NCI-H748 (cell line): ENCODE measurements around the gene MYBPC2.
"Not testable (repeated sequence)": the region's sequence is repeated elsewhere in the genome, so short reads cannot be mapped to it uniquely, and the experiment has no call there.

Source experiments
- DNase-seq: peaks from one replicate; lab custom pipeline; 2025; ENCODE audit not compliant: unreplicated experiment; lab: John Stamatoyannopoulos, UW

The MYBPC2 gene

DNA sequence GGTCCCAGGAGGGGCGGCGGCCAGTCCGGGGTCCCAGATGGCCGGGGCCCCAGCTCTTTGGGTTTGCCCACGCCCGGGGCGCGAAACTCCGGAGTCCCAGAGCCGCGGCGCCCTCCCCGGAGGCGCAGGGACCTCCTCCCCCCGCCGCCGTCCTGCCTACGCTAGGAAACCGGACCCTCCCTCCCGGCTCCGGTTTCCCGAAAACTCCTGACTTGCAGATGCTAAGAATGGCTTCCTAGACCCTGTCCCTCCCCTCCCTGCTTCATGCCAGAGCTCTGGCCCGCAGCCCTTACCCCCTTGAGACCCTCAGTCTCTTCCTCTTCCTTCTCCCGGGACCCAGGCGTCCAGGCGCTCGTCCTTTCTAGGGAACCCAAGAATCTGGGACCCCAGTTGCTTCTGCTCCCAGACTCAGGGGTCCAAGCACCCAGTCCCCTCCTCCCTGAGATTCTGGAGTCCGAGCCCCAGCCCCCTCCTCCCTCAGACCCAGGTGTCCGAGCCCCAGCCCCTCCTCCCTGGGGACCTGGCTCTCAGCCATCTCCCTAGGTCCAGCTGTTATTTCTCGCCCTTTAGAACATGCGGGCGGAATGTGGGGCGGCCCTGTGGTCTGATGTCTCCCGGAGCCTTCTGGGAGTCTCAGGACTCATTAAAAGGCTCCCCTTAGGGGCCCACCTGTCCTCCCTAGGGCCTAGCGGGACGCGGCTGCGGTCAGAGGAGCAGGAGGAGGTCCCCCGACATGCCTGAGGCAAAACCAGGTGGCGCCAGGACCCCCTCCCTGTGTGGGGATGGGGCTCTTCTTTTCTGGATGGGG, at the start of gene MYBPC2:
Gene MYBPC2, plus strand, starts transcription at position 672 of the 808 bp plus-strand sequence. Its CDS starts 62 bp downstream, at position 734.
- DNase-seq = peak; percentile 65

DNA sequence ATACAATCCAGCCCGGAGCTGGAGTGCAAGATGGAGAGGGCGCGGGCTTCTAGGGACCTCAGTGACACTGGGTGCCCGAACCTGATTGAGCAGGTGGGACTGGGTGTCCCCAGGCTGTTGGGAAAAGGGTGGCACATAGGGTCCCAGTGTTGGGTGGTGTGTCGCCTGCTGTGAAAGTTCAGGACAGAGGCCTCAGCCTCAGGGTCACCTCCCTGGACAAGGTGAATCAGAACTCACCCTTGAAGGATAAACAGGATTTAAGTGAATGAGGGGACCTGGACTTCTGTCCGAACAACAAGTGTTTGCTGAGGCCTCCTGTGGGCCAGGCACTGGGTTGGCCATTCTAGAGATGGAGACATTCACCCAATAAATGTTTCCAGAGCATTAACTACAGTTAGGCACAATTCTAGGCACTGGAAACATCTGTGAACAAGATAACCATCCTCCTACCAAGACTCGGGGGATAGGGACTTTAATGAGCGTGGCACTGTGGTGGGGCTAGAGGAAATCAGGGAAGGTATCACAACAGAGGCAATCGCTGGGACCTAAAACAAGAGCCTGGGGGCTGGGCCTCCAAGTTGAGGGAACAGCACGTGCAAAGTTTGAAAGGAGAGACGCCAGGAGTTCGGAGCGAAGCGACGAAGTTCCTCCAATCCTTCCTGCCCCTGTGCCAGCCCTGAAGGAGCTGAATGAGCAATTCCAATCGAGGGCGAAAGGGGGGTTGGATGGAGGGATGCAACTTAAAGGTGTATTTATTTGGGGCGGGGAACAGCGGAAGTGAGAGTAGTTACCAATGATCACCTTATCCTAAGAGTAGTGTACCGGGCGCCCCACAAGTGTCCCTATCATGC, 49.5 kb upstream of the MYBPC2 start:
- DNase-seq = no peak

DNA sequence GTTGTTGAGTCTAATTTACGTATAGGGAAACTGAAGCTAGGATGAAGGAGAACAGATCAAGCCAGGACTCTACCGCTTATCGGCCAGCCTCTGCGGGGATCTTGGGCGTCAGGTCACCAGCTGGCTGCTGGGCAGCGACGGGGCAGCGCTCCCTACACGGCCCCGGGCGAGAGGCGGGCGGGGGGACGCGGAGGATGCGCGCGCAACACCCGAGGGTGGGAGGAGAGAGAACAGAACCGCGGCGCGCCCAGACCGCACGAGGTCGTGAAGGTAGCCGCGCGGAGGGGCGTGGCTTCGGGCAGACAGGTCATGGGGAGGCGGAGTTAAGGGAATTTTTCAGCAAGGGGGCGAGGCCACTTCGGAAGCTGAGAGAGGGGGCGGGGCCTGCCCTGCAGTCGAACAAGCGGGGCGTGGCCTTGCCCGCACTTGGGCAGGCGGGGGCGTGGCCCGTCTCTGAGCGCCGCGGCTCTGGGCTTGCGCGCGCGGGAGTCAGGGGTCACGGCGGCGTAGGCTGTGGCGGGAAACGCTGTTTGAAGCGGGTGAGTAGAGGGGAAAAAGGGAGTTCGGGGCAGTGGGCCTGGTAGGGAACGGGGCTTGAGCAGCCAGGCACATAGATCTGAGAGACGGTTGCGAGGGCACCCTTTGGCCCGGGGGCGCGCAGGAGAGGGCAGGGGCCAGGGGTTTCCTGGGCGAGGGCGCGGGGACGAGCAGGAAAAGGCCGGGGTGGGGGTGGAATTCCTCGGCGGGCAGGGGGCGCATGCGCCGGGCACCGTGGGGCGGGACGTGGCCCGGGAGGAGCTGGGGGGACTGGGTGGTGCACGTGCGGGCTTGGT, 48.6 kb upstream of the MYBPC2 start, which contains the start of gene POLD1:
Gene POLD1, plus strand, starts transcription at position 496 of the 833 bp plus-strand sequence. CDS start 14,505 bp downstream, outside the sequence.
- peak; percentile 99 for DNase-seq

DNA sequence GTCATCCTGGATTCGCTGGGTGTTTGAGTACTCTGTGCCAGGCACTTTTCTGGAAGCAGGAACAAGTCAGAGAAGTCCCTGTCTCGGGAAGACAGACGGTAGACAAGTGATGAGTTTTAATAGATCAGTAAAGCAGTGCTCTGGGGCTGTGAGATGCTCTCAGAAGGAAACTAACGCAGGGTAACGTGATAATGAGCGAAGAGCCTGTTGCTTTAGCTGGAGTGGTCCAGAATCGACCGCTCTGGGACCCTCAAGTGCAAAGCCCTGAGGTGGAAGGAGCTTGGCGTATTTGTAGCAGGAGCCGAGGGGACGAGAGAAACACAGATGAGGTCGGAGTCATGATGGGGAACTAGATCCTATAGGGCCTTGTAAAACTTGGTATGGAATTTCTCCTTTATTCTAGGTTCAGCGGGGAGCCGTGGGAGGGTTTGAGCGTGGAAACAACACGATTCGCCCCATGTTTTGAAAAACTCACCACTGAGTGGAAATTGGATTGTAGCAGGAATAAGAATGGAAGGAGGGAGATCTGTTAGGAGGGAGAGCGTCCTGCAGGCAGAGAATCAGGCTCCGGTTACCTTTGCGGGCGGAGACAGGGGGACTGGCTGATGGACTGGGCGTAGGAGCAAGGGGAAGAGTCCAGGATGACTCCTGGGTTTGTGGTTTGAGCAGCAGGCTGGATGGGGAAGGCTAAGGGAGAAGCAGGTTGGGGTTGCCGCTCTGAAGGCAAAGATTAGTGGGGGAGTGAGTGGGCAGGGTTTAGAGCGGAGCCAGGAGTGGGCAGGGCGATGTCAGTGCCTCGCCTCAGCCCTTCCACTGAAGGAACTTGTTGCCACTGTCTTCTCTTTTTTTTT, 47.8 kb upstream of the MYBPC2 start:
- DNase-seq = peak; percentile 51

DNA sequence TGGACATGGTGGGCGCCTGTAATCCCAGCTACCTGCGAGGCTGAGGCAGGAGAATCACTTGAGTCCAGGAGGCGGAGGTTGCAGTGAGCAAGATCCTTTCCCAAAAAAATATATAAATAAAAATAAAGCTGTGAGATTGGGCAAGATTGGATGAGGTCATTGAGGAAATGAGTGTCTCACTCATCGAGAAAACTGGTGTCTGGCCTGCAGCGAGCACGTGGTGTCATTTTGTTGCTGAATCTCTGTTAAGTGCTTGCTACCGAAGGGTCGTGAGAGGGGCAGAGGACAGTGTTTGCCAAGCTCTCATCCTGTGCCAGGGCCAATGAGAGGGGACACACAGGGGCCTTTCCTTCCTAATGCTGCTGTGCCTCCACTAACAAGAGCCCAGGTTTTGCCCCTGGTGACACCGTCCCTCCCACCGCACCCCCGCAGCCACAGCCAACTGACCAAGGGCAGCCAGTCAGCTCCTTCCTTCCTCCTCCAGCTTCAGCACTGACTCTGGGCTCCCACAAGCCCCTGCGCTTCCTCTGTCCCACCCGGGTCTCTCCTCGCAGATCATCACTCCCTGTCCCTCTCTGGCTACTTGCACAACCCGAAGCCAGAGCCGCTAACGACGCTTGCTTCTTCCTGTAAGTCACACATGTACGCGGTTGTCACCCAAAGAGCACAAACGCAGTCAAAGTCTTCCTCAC, 45.4 kb upstream of the MYBPC2 start:
- no peak for DNase-seq

DNA sequence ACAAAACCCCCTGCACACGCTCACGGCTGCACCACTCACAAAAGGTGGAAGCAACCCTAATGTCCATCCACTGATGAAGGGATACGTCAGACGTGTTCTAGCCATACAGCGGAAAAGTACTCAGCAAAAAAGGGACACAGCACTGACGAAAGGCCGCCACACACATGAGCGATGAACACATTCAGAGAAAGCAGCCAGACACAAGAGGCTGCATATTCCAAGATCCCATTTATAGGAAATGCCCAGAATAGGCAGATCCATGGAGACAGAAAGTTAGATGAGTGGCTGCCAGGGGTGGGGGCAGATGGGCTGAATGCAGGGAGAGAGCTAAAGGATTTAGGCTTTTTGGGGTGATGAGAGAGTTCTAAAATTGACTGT, 44.8 kb upstream of the MYBPC2 start:
- DNase-seq = no peak

DNA sequence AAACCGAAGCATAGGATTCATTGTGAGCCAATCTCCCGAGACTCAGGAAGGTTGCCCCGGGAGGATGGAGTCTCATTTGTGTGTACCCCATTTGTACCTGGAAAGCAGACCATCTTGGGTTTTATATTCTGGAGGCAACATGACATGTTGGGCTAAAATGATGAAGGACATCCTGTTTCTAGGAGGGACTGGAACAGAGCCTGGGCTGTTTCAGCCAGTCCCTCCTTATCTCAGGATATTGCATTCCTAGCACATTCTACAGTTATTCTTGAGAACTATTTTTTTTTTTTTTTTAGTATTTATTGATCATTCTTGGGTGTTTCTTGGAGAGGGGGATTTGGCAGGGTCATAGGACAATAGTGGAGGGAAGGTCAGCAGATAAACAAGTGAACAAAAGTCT, 42.4 kb upstream of the MYBPC2 start:
- DNase-seq = not testable (repeated sequence)

DNA sequence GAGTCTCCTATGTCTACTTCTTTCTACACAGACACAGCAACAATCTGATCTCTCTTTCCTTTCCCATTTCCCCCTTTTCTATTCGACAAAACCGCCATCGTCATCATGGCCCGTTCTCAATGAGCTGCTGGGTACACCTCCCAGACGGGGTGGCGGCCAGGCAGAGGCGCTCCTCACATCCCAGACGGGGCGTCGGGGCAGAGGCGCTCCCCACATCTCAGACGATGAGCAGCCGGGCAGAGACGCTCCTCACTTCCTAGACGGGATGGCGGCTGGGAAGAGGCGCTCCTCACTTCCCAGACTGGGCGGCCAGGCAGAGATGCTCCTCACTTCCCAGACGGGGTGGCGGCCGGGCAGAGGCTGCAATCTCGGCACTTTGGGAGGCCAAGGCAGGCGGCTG, 41.7 kb upstream of the MYBPC2 start:
- DNase-seq = not testable (repeated sequence)

DNA sequence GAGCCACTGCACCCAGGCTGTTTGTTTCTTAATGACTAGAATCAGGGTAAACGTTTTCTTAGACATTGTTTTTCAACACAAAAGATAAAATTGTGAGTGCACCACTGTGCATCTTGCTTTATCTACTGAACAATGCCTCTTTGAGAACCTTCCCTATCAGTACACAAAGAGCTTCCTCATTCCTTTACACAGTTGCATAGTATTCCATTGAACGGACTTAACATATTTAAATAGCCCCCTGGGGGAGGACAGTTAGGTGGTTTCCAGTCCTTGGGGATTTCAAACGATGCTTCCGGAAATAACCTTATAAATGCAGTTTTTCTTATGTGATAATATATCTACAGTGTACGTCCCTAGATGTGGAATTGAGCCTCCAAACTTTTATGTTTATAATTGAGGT, 39.9 kb upstream of the MYBPC2 start:
- no peak for DNase-seq

DNA sequence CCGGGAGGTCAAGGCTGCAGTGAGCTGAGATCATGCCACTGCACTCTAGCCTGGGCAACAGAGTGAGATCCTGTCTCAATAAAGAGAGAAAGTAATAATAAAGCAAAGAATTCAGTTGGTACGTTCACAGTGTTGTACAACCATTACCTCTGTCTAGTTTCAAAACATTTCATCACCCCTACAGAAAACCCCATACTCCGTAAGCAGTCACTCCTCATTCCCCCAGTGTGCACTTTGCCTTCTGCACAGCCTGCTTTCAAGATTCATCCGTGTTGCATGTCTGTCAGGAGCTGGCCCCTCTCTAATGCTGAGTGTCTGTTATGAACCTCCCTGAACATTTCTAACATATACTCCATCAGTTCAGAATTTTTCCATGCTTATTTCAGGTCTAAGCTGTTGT, 39.1 kb upstream of the MYBPC2 start:
- no peak for DNase-seq

DNA sequence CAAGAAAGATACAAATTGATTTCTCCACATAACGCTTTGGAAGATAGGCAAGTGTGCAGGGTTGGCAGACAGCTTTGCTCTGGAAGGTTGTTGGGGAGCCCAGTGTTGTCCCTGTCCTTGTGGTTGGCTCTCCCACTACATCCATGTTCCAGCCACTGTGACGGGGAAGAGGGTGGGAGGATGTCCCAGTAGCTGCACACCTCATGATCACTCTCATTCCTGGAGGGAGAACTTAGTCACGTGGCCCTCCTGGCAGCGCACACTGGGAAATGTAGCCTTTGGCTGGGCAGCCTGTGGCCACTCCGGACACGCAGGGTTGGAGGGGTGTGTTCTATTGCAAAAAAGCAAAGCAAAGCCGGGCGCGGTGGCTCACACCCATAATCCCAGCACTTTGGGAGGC, 38.7 kb upstream of the MYBPC2 start:
- no peak for DNase-seq

DNA sequence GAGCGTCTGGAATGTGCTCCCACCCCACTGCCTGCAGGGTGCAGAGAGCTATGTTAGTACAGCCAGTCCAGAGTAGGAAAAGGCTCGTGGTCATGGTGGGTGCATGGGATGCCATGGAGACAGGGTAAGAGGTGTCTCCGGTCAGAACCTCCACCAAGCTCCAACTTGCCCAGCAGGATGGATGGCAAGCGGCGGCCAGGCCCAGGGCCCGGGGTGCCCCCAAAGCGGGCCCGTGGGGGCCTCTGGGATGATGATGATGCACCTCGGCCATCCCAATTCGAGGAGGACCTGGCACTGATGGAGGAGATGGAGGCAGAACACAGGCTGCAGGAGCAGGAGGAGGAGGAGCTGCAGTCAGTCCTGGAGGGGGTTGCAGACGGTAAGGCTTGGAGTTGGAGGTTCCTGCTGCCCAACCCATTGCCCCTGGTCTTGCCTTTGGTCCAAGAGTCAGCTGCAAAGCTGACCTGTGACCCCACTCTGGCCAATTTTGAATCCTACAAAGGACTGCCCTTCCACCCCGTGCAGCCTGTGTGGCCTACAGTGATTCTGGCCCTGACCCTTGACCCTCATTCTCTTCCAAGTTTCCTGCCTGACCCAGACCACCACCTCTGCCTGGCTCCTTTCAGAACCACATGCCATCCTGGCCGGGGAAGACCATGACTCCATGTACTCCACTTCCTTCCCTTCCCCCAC, 33.9 kb upstream of the MYBPC2 start:
- DNase-seq = no peak

DNA sequence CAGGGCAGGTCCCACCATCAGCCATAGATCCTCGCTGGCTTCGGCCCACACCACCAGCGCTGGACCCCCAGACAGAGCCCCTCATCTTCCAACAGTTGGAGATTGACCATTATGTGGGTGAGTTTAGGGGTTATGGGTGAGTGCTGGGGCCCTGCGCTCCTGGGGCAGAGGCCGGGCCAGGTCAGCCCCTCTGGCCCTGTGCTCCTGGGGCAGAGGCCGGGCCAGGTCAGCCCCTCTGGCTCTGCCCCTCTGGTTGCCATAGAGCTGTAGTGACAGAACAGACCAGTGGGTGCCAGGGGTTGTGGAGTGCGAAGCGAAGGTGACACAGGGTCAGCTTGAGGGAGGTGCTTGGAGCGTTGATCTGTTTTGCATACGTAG, 33.3 kb upstream of the MYBPC2 start:
- no peak for DNase-seq

DNA sequence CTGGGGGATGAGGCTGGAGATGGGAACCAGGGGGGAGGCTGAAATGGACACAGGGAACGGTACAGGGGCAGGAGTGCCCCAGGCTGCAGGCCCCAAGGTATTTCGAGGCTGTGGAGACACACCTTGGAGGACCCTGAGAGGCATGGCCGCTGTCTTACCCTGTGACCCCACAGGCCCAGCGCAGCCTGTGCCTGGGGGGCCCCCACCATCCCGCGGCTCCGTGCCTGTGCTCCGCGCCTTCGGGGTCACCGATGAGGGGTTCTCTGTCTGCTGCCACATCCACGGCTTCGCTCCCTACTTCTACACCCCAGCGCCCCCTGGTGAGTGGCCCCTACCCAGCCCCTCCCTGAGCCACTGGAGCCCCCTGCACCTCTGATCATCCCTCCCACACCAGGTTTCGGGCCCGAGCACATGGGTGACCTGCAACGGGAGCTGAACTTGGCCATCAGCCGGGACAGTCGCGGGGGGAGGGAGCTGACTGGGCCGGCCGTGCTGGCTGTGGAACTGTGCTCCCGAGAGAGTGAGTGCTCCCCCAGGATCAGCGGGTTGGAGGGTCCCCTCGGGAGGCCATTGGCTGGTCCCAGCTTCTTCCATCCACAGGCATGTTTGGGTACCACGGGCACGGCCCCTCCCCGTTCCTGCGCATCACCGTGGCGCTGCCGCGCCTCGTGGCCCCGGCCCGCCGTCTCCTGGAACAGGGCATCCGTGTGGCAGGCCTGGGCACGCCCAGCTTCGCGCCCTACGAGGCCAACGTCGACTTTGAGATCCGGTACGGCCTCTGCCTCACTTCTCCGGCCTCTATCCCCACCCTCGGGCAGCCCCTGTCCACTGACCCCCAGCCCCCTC, 30.9 kb upstream of the MYBPC2 start:
- no peak for DNase-seq

DNA sequence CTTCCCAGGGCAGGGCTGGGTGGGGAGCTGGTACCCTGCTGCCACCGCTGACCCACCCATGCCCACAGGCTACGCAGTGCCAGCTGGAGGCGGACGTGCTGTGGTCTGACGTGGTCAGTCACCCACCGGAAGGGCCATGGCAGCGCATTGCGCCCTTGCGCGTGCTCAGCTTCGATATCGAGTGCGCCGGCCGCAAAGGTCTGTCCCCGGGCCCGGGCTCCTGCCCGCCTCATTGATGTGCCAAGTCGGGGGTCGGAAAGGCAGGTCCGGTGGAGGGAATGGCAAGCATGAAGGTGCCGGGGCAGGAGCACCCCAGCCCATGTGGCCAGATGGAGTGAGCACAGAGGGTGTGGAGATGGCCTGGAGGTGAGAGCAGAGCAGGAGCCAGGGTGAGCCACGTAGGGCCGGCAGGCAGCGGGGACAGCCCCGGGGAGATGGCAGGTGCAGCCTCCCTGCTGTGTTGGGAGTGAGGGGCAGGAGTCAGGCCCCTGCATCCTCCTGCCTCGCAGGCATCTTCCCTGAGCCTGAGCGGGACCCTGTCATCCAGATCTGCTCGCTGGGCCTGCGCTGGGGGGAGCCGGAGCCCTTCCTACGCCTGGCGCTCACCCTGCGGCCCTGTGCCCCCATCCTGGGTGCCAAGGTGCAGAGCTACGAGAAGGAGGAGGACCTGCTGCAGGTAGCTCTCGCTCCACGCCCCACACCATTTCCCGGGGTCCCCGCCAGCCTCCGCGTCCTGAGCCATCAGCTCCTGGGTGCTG, 30.0 kb upstream of the MYBPC2 start:
- DNase-seq = no peak

DNA sequence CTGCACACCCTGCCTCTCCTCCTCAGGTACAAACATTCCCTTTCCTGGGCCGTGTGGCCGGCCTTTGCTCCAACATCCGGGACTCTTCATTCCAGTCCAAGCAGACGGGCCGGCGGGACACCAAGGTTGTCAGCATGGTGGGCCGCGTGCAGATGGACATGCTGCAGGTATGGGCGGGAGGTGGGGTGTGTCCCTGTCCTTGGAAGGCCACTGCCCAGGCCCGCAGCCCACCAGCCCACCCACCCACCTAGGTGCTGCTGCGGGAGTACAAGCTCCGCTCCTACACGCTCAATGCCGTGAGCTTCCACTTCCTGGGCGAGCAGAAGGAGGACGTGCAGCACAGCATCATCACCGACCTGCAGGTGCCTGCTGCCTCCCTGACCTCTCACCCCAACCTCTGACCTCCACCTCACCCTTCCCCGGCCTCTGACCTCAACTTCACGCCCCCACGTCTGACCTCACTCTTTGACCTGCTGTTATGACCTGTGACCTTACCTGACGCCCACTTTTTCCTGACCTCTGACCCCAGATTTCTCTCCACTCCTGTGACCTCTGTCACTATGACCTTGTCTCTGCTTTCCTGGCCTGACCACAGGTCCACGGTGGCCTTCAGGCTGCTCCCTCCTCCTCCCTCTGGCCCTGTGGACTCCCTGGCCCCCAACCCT, 26.4 kb upstream of the MYBPC2 start:
- no peak for DNase-seq

DNA sequence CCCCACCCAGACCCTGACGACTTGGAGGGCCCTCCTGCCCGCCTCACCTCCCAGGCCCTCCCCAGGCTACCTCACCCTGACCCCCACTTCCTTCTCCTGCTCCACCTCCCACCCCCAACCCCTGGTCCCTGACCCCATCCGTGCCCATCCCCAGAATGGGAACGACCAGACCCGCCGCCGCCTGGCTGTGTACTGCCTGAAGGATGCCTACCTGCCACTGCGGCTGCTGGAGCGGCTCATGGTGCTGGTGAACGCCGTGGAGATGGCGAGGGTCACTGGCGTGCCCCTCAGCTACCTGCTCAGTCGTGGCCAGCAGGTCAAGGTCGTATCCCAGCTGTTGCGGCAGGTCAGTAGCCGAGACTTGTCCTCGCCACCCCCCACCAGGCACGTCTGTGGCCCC, 25.9 kb upstream of the MYBPC2 start:
- DNase-seq = no peak
